Nephron (organoid): Measurements from ENCODE around the gene POLR2A.
"Not testable (repeated sequence)": the region's sequence is repeated elsewhere in the genome, so short reads cannot be mapped to it uniquely, and the experiment has no call there.

ENCODE experiments used
- H3K27ac Mint-ChIP-seq, 3 experiments: 2 replicates each; pipeline ENCODE4 v1.8.0; 2020; ENCODE audit warnings: mixed read lengths in 3 of 3, mild to moderate bottlenecking in 2 of 3, moderate library complexity in 1 of 3
- H3K27me3 Mint-ChIP-seq: 2 replicates; pipeline ENCODE4 v1.8.0; 2021; ENCODE audit warnings: low read depth, mild to moderate bottlenecking, moderate library complexity, mixed read lengths
- H3K36me3 Mint-ChIP-seq: 2 replicates; pipeline ENCODE4 v1.8.0; 2020; ENCODE audit warnings: low read depth, mixed read lengths
- H3K4me1 Mint-ChIP-seq: 2 replicates; pipeline ENCODE4 v1.8.0; 2020; ENCODE audit warnings: mixed read lengths
- H3K4me3 Mint-ChIP-seq, 3 experiments: 2 replicates each; pipeline ENCODE4 v1.8.0; 2020; ENCODE audit warnings: mild to moderate bottlenecking in 3 of 3, mixed read lengths in 3 of 3, moderate library complexity in 2 of 3
- H3K9me3 Mint-ChIP-seq: 2 replicates; pipeline ENCODE4 v1.8.0; 2020; ENCODE audit warnings: mixed read lengths
- TF ChIP-seq, protein P1 (sequence below), 3 experiments: fragments of 200-600 bp; sonication (generic); IDR thresholded peaks; one replicate each; pipeline ENCODE4 v1.5.0; 2021; ENCODE audit warnings: antibody characterized with exemption in 3 of 3; ENCODE audit not compliant: unreplicated experiment in 3 of 3

POLR2A gene

DNA sequence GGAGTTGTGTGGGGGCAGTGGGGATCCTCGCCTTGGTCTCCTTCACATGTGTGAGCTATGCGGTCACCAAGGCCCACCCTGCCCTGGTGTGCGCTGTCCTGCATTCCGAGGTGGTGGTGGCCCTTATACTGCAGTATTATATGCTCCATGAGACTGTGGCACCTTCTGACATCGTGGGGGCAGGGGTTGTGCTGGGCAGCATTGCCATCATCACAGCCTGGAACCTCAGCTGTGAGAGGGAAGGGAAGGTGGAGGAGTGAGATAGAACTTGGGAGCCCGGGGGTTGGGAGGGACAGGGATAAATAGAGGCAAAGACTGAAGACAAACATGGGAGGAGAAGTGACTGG lies 1.5 kb upstream of the POLR2A start:
- not testable (repeated sequence) for H3K27me3 Mint-ChIP-seq, H3K9me3 Mint-ChIP-seq
- H3K36me3 Mint-ChIP-seq, result peaks cover 14% of the 10 kb centered on the region
- H3K4me3 Mint-ChIP-seq, result peak overlapping the region; percentile 93 to 98 (median 97)
- peaks cover 72% of the 10 kb centered on the region for H3K4me1 Mint-ChIP-seq
- peak overlapping the region; percentile 100 for H3K27ac Mint-ChIP-seq

DNA sequence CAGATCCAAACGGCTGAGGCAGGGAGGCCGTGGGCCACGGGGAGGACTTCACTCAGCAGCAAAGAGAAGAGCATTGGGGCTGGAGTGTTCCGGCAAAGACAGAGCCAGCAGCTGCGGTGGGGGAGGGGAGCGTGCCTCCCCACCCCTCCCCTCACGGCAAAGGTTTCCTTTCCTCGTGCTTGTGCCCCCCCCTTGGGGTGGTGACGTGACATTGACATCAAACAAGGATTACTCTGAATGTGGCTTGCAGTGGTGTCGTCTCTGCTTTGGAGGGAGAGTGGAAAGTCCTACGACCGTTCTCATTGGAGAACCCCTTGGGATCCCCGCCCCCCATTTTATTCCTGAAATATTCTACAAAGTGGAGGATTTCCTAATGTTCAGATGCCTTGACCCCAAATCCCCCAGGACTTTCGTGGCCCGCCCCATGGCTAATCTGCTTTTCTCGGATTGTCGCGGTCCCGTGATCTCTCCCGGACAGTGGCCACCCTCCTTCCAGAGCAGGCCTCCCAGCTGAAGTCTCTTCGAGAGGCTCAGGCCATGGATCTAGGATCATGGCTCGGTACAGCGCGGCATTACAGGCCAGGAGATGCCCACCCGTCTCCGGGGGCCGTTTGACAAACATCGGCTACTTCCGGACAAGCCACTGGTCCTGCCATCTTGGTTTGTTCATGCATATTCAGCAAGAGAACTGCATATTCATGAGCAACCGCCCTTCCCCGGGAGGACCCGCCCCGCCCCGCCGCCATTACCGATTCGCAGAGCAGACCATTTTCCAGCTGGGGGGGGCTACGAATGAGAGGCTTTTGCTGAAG lies 705 bp upstream of the POLR2A start:
- no peaks in the 10 kb centered on the region for H3K27me3 Mint-ChIP-seq
- H3K9me3 Mint-ChIP-seq, result no peaks in the 10 kb centered on the region
- TF ChIP-seq, protein P1, sequence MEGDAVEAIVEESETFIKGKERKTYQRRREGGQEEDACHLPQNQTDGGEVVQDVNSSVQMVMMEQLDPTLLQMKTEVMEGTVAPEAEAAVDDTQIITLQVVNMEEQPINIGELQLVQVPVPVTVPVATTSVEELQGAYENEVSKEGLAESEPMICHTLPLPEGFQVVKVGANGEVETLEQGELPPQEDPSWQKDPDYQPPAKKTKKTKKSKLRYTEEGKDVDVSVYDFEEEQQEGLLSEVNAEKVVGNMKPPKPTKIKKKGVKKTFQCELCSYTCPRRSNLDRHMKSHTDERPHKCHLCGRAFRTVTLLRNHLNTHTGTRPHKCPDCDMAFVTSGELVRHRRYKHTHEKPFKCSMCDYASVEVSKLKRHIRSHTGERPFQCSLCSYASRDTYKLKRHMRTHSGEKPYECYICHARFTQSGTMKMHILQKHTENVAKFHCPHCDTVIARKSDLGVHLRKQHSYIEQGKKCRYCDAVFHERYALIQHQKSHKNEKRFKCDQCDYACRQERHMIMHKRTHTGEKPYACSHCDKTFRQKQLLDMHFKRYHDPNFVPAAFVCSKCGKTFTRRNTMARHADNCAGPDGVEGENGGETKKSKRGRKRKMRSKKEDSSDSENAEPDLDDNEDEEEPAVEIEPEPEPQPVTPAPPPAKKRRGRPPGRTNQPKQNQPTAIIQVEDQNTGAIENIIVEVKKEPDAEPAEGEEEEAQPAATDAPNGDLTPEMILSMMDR (IDR thresholded peaks at IDR 0.05; ENCODE audit: unreplicated experiment in 3 of 3), result no peak
- H3K27ac Mint-ChIP-seq, result peak overlapping the region; percentile 100
- peaks cover 14% of the 10 kb centered on the region for H3K36me3 Mint-ChIP-seq
- peaks cover 67% of the 10 kb centered on the region for H3K4me1 Mint-ChIP-seq
- H3K4me3 Mint-ChIP-seq, result peak overlapping the region; percentile 93 to 98 (median 97)

DNA sequence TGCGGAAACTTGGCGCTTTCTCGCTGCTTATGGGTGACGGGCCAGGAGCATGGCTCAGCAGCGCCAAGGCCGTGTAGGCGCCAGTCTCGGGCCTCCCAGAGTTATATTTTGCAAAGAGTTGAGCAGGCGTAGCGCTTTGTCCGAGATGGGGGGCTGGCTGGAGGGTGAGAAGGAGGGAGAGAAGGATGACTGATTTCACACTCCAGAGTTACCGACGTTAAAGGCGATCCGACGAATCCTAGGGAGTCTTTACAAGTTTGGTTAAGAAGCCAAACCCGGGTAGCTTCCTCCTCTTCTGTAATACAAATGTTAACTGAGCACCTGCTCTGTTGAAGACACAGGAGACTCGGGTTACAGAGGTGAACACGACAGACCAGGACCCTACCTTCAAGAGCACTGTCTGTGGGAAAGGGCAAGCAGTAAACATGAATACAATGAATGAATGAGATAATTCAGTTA lies 782 bp downstream of the POLR2A start:
- H3K27ac Mint-ChIP-seq, result peak overlapping the region; percentile 100
- H3K4me1 Mint-ChIP-seq, result peaks cover 73% of the 10 kb centered on the region
- TF ChIP-seq, protein P1 (IDR thresholded peaks at IDR 0.05; ENCODE audit: unreplicated experiment in 3 of 3), result no peak
- H3K9me3 Mint-ChIP-seq, result no peaks in the 10 kb centered on the region
- no peaks in the 10 kb centered on the region for H3K27me3 Mint-ChIP-seq
- H3K36me3 Mint-ChIP-seq, result peaks cover 25% of the 10 kb centered on the region
- peak overlapping the region; percentile 93 to 98 (median 97) for H3K4me3 Mint-ChIP-seq

DNA sequence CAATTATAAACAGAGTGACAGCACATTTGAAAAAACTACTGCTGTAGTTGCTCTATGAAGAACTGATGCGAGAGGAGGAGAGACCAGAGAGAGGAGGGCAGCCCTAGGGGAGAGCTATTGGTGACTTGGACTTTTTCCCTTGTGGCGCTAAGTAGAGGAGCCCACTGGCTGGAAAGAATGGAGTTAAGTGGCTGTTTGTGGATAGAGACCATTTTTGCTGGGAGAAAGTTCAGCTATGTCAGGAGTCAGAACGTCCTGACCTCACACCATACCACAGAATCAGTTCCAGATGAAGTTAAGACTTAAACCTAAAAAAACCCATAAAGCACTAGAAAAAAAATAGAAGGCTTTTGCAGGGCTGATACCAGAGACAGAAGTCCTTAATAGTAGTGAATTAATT lies 2.0 kb downstream of the POLR2A start:
- Mint-ChIP-seq H3K27me3 (no peaks in the 10 kb centered on the region), H3K9me3 (no peaks in the 10 kb centered on the region), H3K4me3 (peak overlapping the region; percentile 73 to 93 (median 78)), H3K36me3 (peaks cover 33% of the 10 kb centered on the region), H3K4me1 (peaks cover 74% of the 10 kb centered on the region), H3K27ac (peak overlapping the region; percentile 9 to 80 (median 32))
- TF ChIP-seq, protein P1 (IDR thresholded peaks at IDR 0.05; ENCODE audit: unreplicated experiment in 3 of 3), result no peak

DNA sequence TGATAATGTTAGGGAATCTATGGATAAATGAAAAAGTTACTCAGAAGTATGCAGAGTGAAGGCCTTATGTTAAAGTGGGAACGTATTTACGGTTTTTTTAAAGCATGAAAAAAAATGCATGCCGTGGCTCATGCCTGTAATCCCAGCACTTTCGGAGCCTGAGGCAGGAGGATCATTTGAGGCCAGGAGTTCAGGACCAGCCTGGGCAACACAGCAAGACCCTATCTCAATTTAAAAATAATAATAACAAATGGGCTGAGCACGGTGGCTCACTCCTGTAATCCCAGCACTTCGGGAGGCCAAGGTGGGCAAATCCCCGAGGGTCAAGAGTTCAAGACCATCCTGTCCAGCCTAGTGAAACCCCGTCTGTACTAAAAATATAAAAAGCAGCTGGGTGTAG lies 6.0 kb downstream of the POLR2A start:
- Mint-ChIP-seq H3K9me3 (no peaks in the 10 kb centered on the region), H3K27me3 (no peaks in the 10 kb centered on the region), H3K4me3 (no peak overlapping the region), H3K27ac (no peak overlapping the region), H3K36me3 (peaks cover 59% of the 10 kb centered on the region), H3K4me1 (peaks cover 50% of the 10 kb centered on the region)
- TF ChIP-seq, protein P1 (IDR thresholded peaks at IDR 0.05; ENCODE audit: unreplicated experiment in 3 of 3), result no peak

DNA sequence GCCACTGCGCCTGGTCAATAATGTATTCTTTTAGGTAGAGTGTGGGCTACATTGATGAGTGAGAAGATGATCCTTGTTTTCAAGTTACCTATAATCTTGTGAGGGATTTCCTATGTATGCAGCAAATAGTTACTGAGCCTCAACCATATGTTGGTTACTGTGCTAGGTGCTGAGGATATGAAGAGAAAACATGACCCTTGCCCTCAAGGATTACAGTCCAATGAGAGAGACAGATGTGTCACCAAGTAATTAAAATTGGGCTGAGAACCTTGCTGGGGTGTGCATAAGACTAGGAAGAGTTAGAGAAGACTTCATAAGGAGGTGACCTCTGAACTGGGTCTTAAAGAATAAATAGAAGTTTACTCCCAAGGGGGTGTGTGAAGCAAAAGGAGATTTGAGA lies 7.4 kb downstream of the POLR2A start:
- peak overlapping the region in 2 of 3 experiments; percentile 16 to 73 for H3K27ac Mint-ChIP-seq
- H3K9me3 Mint-ChIP-seq, result no peaks in the 10 kb centered on the region
- peaks cover 38% of the 10 kb centered on the region for H3K4me1 Mint-ChIP-seq
- TF ChIP-seq, protein P1 (IDR thresholded peaks at IDR 0.05; ENCODE audit: unreplicated experiment in 3 of 3), result no peak
- H3K4me3 Mint-ChIP-seq, result peak overlapping the region in 1 of 3 experiments; percentile 1
- no peaks in the 10 kb centered on the region for H3K27me3 Mint-ChIP-seq
- H3K36me3 Mint-ChIP-seq, result peaks cover 64% of the 10 kb centered on the region
